Stromal cell of bone marrow (primary cell): ENCODE results near the gene RPSA.
"Not testable (repeated sequence)": the region's sequence is repeated elsewhere in the genome, so short reads cannot be mapped to it uniquely, and the experiment has no call there.

ENCODE experiments used
- DNase-seq: peaks from one replicate; pipeline ENCODE4 v3.0.0-alpha.2; 2012; ENCODE audit warnings: low read depth

Gene RPSA

DNA sequence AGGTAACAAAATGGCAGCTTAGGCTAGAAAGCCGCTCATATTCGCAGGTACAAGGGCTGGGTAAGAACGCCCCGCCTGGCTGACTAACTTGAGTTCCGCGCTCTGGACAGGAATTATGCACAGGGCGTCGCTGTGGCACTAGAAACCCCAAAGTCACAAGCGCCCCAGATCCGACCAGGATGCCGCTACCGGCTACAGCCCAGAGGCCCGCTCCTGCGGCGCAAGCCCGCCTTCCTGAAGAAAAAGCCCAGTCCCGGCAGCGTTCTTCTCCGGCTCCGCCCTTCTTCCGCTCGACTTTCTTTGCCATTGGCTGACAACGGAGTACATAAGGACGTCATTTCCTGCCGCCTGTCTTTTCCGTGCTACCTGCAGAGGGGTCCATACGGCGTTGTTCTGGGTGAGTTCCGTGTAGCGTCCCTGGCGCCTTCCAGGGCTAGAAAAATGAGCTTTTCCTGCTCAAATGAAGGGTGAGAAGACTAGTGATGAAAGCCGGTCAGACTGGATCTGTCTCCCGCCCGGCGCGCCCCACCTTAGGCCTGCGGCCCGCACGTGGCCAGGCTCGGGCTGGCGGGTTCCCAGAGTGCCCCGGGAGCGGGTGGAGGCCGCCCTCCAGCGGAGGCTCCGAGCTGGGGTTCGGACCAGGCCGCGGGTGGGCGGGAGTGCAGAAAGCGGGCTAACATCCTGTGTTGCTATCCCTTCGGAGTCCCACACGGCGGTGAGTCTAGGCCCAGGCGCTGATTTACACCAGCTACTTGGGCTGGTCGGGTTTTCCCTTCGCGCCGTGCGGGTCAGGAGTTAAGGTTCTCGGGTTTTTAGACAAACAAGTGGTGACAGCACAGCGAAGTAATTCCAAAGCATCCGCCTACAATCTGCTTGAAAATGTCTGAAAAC is at the start of gene RPSA:
Gene RPSA (plus strand): TSS at position 353 of the 891 bp plus-strand sequence. CDS start 934 bp downstream, outside the sequence.
- DNase-seq, result peak; percentile 94

DNA sequence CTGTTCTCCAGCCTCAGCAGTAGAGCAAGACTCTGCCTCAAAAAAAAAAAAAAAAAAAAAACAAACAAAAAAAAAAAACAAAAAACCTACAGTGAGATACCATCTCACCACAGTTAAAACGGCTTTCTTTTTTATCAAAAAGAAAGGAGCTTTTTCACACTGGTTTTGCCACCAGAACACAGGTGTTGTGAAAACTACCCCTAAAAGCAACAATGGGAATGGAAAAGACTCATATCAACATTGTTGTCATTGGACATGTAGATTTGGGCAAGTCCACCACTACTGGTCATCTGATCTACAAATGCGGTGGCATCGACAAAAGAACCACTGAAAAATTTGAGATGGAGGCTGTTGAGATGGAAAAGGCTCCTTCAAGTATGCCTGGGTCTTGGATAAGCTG is 48.2 kb upstream of the RPSA start:
- no peak for DNase-seq

DNA sequence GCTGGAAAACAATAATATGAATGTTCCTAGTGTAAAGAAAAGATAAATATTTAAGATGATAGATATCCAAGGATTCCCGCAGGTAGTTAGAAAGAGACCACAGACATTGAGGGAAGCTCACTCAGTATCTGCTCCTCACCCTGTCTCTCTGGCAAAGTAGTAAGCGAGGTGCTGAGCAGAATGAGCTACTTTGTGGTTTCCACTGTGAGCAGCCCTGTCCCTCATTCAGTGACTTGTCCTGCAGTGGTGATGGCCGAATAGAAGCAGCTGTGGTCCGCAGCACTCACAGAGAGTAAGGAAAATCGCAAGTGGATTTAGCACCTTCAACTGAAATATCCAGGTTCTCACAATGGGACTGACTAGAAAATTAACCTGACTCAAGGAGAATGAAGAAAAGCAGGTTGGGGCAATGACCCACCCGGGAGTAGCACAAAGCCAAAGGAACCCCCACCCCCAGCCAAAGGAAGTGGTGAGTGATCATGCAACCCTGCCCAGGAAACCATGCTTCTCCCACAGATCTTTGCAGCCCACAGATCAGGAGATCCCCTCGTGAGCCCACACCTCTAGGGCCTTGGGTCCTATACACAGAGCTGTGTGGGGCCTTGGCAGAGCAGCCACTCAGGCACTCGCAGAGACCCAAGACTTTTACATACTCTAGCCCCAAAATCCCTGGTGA is 45.1 kb upstream of the RPSA start:
- no peak for DNase-seq

DNA sequence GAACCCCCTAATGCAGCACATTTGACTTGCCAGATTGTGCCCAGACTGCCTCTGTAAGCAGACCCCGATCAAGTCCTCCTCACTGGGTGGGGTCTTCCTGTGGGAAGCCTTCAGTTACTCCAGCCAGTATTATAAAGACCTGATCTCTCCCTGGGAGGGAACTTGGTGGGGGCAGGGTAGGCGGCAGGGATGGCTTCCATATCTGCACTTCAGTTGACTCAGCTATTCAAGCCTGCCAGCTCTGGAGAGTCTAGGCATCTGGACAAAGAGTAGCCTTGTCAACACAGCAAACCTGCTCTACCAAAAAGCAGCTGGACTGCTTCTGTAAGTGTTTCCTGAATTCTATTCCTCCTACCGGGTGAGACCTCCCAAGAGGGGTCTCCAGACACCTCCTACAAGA is 44.3 kb upstream of the RPSA start:
- DNase-seq, result no peak

DNA sequence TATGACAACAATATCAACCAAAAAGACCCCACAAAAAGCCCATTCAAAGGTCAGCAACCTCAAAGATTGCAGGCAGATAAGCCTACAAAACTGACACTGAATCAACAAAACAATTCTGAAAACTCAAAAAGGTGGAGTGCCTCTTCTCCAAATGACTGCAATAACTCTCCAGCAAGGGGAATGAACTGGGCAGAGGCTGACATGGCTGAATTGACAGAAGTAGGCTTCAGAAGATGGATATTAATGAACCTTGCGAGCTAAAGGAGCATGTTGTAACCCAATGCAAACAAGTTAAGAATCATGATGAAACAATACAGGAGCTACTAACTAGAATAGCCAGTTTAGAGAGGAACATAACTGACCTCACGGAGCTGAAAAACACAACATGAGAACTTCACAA is 43.7 kb upstream of the RPSA start:
- DNase-seq, result no peak

DNA sequence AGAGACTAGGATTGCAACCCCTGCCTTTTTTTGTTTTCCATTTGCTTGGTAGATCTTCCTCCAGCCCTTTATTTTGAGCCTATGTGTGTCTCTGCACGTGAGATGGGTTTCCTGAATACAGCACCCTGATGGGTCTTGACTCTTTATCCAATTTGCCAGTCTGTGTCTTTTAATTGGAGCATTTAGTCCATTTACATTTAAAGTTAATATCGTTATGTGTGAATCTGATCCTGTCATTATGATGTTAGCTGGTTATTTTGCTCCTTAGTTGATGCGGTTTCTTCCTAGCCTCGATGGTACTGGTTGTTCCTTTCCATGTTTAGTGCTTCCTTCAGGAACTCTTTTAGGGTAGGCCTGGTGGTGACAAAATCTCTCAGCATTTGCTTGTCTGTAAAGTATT is 36.1 kb upstream of the RPSA start:
- not testable (repeated sequence) for DNase-seq

DNA sequence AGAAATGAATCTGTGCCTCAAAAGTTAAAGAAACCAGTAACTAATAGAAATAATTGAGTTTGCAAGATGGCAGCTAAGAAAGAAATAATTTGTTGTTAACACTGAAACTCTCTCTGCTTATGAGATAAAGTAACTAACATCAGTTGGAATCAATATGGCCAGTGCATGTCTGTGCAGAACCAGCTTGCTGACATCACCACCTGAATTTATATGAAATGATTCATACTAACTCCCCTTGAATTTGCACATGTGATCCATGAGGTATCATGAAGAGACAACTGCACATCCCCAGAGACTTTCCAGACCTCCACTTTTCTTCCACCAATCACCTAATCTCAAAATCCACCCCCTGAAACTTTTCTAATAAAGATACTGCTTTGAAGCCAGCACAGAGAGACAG is 33.7 kb upstream of the RPSA start:
- no peak for DNase-seq

DNA sequence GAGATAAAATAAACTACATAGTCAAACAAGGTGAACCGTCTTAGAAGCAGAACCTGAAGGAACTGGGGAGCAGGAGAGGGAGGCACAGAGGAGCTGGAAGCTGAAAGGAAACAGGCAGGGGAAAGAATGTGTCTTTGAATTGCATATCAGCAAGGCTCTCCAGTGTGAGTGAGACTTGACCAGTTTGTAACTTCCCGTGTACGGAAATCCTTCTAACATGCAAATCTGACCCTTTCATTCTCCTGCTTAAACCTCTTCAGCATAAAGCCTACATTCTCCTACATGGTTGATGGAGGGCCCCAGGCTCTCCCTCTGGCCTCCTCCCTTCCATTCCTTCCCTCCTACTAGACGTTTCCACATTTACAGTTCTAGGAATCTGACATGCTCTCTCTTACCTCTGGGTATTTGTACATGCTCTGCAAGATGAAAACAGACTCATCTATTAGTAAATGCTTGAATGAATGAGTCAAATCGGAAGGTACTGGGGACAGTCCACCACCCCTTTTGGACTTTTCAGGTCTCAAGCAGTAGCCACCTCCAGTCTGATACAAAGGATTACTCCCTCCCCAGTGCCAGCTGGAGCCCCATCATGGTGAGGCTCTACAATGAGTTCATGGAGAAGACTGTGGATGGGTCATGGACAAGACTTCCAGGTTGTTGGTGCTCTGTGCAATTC is 29.4 kb upstream of the RPSA start:
- DNase-seq, result no peak

DNA sequence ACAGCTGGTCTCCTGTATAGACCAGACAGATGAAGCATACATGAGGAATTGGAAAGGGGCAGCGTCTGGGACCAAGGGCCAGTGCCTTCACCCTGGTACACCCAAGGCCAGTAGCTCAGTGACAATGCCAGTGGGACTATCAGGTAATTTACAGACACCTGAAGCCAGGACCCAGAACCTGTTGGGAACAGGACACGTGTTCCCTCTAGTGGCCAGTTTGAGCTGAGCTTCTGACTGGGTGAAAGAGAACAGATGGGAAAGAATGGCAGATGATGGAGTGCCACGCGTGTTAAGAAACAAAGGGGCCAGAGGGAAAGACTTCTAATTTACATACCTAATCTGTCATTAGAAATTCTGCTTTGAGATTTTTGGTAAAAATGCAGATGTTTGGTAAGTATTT is 28.4 kb upstream of the RPSA start:
- peak; percentile 3 for DNase-seq

DNA sequence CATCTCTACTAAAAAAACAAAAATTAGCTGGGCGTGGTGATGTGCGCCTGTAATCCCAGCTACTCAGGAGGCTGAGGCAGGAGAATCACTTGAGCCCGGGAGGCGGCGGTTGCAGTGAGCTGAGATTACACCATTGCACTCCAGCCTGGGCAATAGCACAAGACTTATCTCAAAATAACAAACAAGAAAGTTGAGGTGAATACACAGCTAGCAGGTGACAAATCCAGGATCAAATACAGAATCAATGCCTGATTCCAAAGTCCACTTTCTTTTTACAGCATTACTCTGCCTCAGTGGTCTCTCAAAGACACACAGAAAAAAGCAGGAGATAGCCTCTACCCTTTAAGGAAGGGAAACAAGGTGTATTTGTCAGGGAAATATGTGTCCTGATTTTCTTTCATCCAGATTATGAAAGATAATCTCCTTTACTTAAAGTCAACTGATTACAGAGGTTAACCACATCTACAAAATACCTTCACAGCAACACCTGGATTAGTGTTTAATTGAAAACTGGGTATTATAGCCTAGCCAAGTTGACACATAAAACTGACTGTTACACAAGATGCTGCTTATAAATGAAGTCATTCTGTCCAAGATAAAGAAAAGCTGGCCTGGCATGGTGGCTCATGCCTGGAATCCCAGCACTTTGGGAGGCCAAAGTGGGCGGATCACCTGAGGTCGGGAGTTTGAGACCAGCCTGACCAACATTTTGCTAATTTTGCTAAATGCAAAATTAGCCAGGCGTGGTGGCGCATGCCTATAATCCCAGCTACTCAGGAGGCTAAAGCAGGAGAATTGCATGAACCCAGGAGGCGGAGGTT is 27.4 kb upstream of the RPSA start:
- DNase-seq, result no peak

DNA sequence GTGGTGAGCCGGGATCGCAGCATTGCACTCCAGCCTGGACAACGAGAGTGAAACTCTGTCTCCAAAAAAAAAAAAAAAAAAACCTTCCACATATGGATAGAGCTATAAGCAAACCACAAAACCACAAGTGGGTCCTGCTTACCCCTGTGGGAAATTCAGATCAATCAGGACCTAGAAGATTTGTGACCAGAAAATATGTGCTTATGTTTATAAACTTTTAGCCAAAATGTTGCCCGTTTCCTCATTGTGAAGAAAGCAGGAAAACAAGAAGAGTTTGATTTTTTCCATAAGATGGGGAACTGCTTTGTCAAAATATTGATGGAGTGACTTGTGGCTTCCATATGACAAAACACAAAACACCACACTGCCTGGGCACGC is 26.8 kb upstream of the RPSA start:
- DNase-seq, result no peak

DNA sequence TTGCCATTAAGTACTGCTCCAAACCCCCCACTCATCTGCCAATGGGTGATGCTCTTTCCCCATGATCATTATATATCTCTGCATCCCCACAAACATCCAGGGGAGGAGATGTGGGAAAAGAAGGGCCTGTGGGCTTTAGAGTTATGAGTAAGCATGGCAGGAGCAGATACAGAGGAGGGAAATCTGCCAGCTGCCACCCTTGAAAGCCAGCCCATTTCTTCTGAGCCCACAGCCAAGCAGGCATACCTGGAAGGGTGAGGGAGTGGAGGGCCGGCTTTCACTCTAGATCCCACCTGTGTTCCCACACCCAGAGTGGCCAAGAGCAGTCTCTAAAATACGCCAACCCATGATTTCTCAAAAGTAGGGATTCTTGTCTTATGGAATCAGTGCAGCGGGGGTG is 25.1 kb upstream of the RPSA start:
- DNase-seq, result no peak

DNA sequence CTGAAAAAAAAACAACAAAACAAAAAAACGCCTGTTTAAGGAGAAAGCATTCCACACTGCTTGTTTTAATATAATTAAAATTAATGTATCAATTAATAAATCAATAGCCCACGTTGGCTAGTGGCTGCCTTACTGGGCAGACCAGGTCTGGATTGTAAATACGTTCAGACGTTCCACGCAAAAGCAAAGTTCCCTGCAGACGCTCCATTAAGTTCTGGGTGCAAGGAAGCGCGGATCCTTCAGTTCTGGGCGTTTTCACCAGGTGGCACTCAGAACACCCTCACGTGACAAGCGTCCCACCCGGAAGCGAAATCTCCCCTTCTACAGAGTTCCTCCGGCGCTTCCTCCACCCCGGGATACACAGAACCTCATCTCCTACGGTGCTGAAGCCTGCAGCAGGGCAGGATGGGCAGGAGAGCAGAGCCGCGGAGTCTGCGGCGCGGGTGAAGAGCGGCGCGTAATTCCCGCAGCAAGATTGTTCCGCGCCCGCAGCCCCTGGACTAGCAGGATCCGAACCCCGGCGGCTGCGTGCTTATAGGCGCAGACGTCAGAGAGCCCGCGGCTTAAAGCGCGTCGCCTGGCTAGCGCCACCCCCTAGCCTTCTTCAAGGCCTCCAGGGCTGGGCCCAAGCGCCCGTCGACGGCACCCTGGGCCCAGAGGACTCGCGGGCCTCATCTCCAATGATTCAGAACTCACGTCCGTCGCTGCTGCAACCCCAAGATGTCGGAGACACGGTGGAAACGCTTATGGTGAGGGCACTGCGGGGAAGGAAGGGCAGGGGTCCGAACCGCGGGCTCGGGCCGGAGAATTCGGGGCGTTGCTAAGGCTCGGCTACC is 23.3 kb upstream of the RPSA start, which contains the start of gene SLC25A38:
Gene SLC25A38 (plus strand): TSS at position 326 of the 836 bp plus-strand sequence. CDS start 355 bp downstream, at position 681.
- peak; percentile 70 for DNase-seq

DNA sequence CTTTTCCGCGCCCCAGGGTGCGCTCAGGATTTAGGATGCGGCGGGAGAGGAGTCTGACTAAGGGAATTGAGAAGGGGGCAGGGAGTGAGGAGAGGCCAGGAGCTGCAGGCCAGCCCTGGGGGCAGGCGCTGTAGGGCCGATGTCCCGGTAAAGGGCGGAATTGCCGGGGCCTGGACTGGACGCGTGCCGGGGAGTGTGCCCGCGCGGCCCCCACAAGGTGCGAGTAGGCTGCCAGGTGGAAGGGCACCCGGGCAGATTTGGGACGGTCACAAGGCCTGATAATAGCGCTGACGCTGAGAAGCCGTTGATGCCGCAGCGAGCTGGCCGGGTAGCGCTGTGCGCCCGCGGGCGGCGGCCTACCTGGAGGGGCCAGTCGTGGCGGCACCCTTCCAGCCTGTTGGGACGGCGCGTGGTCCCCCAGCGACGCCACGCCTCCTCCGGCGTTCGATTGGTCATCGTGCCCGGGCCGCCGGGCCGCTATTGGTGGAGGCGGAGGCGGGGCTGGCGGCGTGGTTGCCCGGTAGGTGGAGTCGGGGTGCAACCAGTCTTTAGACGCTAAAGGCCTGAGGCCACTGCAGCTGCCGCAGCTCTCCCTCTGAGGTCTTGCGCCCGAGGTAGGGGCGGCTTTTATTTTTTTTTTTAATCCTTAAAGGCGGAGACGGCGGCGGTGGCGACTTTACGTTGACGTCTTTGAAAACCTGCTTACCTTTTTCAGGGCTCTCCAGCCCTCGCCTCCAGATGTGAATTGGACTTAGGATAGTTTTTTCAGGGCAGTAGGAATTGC is 22.4 kb upstream of the RPSA start:
- DNase-seq, result peak; percentile 85

DNA sequence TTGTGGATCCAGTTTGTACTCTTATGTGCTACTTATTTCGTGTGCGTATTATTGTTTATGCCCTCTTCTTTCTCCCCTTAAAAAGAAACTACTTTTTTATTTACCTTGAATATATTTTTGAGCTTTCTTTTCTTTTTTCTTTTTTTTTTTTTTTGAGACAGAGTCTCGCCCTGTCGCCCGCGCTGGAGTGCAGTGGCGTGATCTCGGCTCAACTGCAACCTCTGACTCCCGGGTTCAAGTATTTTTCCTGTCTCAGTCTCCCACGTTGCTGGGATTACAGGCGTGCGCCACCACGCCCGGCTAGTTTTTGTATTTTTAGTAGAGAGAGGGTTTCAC is 21.9 kb upstream of the RPSA start:
- DNase-seq, result no peak

DNA sequence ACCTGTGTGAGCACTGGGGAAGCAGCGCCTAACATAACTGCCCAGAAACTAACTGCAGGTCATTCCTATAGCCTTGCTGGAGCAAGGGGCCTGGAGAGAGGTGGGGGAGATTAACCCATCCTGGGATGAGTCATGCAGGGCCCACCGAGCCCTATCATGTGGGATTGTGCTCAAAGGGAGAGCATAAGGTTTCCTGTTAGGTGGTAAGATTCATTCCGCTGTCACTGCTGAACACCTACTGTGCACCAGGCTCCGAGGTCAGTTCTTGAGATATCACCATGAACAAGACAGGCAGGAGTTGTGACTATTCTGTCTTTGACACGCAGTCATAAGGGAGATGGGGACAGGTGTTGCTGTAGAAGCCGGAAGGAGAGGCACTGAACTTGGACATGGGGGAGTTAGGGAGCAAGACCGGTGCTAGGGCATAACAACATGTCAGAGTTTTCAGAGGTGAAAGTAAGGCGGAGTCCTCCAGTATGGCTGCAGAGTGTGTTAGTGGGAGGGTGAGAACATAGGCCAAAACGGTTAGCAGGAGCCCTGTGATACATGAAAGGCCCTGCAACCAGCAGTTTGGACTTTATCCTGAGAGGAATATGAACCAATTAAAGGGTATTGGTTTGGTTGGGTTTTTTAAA is 20.9 kb upstream of the RPSA start:
- no peak for DNase-seq

DNA sequence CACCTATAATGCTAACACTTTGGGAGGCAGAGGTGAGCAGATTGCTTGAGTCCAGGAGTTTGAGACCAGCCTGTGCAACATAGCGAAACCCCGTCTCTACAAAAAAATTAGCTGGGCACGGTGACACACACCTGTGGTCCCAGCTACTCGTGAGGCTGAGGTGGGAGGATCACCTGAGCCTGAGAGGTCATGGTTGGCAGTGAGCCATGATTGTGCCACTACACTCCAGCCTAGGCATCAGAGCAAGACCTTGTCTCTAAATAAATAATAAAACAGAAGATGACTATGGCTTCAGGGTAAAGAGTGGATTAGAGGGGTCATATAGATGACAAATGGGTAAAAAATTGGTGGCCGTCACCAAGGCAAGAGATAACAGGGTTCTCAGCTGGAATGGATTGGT is 20.2 kb upstream of the RPSA start:
- no peak for DNase-seq

DNA sequence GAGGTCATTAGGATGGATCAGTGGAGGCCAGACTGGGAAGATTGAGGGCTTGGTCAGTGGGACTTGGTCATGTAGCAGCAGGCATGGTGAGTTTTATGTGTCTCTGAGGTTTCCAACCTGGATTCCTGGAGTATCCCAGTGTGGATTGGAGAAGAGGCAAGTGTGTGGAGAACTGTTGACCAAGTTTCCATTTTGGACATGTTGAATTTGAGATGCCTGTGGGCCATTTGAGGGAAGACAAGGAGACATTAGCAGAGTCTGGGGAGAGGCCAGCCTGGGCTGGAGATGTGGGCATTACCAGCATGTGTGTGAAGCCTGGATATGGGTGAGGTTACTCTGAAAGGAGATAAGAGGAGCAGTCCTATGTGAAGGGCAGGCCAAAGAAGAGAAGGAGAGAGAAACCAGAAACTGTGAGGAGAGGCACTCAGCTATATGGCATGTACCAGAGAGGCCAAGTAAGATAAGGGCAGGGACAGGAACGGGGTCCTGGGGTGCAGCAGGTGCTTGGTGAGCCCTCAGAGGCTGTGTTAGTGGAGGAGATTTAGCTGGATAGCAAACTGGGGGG is 19.0 kb upstream of the RPSA start:
- DNase-seq, result no peak

DNA sequence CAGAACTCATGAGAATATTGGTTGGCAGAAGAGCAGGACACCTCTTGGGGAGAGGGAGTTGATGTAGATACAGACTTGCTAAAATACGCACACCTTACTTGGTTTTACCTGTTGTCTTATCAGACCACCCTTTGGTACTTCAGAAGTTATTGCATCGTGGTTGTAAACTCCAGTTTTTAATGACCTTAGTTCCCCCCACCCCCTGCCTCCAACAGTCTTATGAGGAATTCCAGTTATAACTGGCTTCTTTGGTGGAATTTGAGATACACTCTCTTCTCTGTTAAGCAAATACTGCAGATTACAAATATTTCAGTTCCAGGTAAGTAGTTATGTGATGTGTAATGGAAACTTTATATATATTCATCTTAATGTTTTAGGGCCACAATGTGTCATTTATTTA is 18.4 kb upstream of the RPSA start:
- no peak for DNase-seq
